ENCODE results near the gene EVA1B.

Gene EVA1B

DNA sequence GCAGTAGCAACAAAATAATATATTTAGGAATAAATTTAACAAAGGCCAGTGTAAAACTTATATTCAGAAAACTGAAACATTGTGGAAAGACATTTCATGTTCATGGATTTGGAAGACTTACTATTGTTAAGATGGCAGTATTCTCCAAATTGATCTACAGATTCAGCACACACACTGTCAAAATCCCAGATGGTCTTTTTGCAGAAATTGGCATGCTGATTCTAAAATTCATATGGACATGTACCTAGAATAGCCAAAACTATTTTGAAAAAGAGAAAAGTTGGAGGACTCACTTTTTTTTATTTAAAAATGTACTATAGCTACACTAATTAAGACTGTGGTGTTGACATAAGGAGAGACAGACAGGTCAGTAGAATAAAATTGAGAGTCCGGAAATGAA, 49.2 kb downstream of the EVA1B start:
- no peak for DNase-seq

DNA sequence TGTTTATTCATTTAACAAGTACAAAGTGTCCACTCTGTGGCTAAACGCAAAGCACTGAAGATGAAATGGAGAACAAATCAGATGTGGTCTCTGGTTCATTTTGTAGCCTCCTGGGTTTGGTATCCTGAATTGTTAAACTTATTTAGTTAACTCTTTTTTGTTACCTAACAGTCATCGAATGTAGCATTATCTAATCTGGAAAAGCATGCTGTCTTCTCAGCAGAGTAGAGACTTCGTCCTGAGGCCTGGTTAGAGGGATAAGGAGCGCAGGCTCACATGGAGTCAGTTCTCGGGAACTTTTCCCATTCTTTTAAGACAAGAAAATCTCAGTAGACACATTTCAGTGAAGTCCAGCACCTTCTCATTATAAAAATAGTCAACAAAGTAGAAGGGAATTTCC, 50.4 kb downstream of the EVA1B start:
- DNase-seq: no peak
